ENCODE measurements around the gene LIMS2.

LIMS2 gene

GRCh38 chr2:127623388-127624319, 51.7 kb downstream of the LIMS2 start:
- no peak for DNase-seq (ENCODE audit: low read depth in 2 of 3, low spot score in 2 of 3)

- no peak for DNase-seq (ENCODE audit: low read depth in 2 of 3, low spot score in 2 of 3)
These were observed 52.6 kb downstream of the LIMS2 start for GRCh38 chr2:127622561-127623387.

- DNase-seq (ENCODE audit: low read depth in 2 of 3, low spot score in 2 of 3) = no peak
These were observed 53.3 kb downstream of the LIMS2 start for GRCh38 chr2:127621981-127622431.

GRCh38 chr2:127620866-127621265, 54.5 kb downstream of the LIMS2 start:
- no peak for DNase-seq (ENCODE audit: low read depth in 2 of 3, low spot score in 2 of 3)

- no peak for DNase-seq (ENCODE audit: low read depth in 2 of 3, low spot score in 2 of 3)
These were observed 55.2 kb downstream of the LIMS2 start for GRCh38 chr2:127619877-127620705.

GRCh38 chr2:127619203-127619590, 56.1 kb downstream of the LIMS2 start:
- no peak for DNase-seq (ENCODE audit: low read depth in 2 of 3, low spot score in 2 of 3)

GRCh38 chr2:127618551-127619202, 56.7 kb downstream of the LIMS2 start:
- no peak for DNase-seq (ENCODE audit: low read depth in 2 of 3, low spot score in 2 of 3)

- DNase-seq (ENCODE audit: low read depth in 2 of 3, low spot score in 2 of 3) = no peak
These were observed 59.7 kb downstream of the LIMS2 start for GRCh38 chr2:127615511-127616166.

- DNase-seq (ENCODE audit: low read depth in 2 of 3, low spot score in 2 of 3) = no peak
These were observed 60.6 kb downstream of the LIMS2 start for GRCh38 chr2:127614731-127615130.

GRCh38 chr2:127614246-127614645, 61.1 kb downstream of the LIMS2 start:
- DNase-seq (ENCODE audit: low read depth in 2 of 3, low spot score in 2 of 3) = no peak

GRCh38 chr2:127612111-127612822, 63.1 kb downstream of the LIMS2 start:
- DNase-seq (ENCODE audit: low read depth in 2 of 3, low spot score in 2 of 3) = no peak

GRCh38 chr2:127611076-127611925, 64.0 kb downstream of the LIMS2 start:
- DNase-seq (ENCODE audit: low read depth in 2 of 3, low spot score in 2 of 3) = no peak

GRCh38 chr2:127610561-127610960, 64.8 kb downstream of the LIMS2 start:
- no peak for DNase-seq (ENCODE audit: low read depth in 2 of 3, low spot score in 2 of 3)

GRCh38 chr2:127609818-127610217, 65.5 kb downstream of the LIMS2 start:
- DNase-seq (ENCODE audit: low read depth in 2 of 3, low spot score in 2 of 3) = no peak

- DNase-seq (ENCODE audit: low read depth in 2 of 3, low spot score in 2 of 3) = no peak
These were observed 66.1 kb downstream of the LIMS2 start for GRCh38 chr2:127609031-127609751.

GRCh38 chr2:127608061-127609030, 67.0 kb downstream of the LIMS2 start:
- DNase-seq (ENCODE audit: low read depth in 2 of 3, low spot score in 2 of 3) = no peak
